HG03558 (cell line): ENCODE results near the gene CRISPLD2.

Experiments used
- ATAC-seq: cut with Tn5 transposase; IDR thresholded peaks from one replicate; pipeline ENCODE4 v1.9.1; 2021; ENCODE audit warnings: moderate number of reproducible peaks; ENCODE audit not compliant: unreplicated experiment; ENCODE audit errors: extremely low read depth

CRISPLD2 gene

DNA sequence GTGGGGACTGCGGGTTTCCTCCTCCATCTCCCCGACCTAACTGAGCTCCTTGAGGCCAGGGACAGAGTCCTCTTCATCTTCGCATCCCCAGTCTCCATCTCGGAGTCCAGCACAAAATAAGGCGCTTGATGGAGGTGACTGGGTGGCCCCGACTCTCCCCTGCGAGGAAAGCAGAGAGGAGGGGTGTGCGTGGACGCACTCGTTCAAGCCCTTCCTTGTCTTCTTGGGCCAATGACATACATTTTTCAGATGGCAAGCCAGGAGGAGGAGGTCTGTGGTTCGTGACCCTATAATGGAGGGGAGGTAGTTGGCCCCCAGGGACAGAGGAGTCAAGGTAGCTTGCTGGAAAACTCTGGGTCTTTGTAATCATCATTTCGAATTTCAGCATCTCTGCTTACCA is 17.2 kb downstream of the CRISPLD2 start:
- ATAC-seq, result no peak

DNA sequence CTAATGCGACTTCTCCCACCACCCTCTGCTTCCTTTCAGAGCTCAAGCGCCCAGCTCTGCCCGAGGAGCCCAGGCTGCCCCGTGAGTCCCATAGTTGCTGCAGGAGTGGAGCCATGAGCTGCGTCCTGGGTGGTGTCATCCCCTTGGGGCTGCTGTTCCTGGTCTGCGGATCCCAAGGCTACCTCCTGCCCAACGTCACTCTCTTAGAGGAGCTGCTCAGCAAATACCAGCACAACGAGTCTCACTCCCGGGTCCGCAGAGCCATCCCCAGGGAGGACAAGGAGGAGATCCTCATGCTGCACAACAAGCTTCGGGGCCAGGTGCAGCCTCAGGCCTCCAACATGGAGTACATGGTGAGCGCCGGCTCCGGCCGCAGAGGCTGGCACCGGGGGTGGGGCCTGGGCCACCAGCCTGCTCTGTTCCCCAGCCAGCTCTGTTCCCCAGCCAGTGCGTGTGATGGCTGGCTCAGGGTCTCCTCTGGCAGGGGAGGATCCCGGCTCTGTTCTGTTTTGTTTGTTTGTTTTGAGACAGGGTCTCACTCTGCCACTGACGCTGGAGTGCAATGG is 18.7 kb downstream of the CRISPLD2 start:
- no peak for ATAC-seq

DNA sequence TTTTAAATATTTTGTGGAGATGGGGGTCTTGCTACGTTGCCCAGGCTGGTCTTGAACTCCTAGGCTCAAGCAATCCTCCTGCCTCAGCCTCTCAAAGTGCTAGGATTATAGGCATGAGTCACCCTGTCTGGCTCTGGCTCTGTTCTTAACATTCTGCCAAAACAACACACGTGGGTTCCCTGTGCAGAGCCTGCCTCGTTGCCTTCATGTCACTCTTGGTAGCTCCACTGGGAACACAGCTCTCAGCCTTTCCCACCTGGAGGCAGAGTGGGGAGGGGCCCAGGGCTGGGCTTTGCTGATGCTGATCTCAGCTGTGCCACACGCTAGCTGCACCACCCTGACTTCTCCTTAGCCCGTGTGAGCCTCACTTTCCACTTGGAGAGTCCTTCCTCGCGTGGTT is 19.3 kb downstream of the CRISPLD2 start:
- no peak for ATAC-seq

DNA sequence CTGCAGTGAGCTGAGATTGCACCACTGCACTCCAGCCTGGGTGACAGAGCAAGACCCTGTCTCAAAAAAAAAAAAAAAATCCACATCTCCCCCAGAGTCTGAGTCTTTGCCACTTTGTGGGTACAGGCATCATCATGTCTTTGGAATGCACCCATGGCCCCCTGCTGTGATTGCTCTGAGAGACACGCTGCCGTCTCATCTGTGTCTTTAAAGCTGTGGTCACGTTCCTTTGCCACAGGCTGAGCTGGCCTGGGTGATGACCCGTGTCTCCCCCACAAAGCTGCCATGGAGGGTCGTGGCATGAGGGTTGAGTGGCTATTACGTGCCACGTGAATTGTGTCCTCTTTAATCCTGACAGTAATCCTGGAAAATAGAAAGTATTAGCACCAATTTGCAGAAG is 20.2 kb downstream of the CRISPLD2 start:
- no peak for ATAC-seq

DNA sequence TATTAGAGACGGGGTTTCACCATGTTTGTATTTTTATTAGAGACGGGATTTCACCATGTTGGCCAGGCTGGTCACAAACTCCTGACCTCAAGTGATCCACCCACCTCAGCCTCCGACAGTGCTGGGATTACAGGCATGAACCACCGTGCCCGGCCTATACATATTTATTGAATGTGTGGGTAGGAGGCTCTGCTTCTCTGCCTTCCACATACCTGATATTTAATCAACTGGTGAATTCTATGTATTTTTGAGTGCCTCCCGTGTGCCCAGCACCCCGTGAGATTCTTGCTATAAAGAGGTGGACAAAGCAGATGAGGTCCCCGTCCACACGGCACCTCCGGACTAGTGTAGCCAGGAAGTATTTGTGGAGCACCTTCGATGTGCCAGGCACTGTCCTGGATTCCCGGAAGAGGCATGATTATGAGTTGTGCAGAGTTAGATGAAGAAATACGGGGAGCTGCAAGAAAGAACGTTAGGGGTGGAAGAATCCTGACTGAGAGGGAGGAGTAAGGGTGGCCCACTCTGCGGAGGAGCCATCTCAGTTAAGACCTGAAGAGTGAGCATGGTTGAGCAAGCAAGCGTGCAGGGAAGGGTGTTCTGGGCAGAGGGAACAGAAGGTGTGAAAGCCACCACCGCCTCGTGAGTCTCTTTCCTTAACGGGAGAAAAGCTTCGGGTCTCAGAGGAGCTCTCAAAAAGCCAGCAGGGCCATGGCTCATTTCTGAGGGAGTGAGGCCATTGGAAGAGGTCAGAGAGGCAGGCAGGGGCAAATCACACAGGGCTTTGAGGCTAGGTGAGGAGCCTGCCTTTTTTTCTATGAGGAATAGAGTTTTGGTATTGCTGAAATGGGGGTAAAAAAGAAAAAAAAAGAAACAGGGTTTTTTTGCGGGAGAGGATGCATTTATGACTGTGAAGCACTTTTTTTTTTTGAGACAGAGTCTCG is 21.2 kb downstream of the CRISPLD2 start:
- ATAC-seq, result no peak

DNA sequence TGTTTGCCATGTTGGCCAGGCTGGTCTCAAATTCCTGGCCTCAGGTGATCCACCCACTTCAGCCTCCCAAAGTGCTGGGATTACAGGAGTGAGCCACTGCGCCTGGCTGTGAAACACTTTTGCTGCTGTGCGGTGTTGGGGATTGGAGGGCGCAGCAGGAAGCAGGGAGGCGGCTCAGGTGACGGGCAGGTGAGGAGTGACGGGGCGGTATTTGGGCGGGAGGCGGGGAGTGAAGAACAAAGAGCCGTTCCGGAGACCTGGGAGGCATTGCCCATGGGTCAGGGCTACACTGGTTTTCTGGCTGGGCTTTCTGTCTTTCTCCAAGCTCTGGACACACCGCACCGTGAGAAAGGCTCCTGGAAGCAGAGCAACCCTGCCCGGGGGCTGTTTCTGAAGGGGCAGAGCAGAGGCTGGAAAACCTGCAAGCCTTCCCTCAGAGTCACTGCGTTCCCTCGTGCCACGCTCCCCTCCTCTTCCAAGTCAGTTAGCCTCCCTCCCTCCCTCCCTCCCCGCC is 22.1 kb downstream of the CRISPLD2 start:
- no peak for ATAC-seq

DNA sequence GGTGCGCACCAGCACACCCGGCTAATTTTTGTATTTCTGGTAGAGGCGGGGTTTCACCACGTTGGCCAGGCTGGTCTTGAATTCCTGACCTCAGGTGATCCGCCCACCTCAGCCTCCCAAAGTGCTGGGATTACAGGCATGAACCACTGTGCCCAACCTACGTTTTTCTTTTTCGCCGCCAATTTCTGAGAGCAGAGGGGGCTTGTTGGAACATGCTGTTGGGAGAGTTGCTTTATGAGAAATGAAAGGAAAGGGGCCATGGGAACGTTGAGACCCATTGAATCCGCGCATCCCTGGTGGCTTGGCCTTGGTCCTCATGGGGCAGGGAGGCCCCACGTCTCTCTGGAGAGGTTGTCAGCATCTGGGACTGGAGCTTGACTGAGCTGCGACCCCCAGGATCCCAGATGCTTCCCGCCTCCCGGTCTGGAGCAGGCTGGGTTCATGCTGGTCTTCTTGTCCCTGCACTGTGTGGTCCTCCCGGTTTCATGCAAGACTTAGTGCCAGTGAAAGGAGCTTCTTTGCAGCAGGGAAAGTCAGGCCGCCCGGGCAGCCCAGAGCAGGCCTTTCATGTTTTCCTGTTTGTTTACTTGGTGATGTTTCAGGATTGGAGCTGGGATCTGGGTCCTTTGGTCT is 22.8 kb downstream of the CRISPLD2 start:
- no peak for ATAC-seq

DNA sequence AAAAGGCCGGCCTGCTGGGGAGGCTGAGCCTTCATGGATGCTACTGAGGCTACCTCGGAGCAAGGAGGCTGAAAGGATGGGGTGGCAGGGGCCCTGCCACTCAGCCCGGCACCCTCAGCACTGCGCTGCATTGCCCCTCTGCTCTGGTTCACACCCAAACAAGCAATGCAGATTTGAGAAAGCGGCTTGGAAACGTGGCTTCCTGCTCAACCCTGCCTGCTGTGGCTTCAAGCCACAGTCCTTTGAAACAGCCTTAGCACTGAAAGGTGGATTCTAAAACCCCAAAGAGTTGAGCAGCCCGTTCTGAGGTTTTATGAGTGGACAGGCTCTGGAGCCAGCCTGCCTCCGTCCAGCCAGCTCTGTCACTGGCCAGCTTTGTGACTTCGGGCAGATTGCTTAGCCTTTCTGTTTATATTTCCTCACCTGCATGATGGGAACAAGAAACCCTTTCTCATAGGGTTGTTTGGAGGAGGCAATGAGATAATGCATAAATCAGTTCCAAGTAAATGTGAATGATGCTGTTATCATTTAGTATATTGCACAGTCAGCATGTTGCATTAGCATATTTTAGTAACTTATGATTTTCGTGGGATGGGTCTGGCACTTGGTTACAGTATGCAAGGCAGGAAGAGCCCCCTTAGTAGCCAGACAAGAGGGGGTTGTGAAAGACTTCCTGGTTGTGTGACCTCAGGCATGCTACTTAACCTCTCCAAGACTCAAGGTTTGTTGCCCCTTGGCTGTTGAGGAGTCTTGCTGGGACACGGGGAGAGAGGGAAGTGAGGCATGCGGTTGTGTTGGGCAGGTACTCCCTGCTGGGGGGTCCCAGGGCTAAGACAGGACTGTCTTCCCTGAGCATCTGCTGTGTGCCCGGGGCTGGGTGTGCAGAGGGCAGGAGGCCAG is 23.6 kb downstream of the CRISPLD2 start:
- ATAC-seq, result no peak

DNA sequence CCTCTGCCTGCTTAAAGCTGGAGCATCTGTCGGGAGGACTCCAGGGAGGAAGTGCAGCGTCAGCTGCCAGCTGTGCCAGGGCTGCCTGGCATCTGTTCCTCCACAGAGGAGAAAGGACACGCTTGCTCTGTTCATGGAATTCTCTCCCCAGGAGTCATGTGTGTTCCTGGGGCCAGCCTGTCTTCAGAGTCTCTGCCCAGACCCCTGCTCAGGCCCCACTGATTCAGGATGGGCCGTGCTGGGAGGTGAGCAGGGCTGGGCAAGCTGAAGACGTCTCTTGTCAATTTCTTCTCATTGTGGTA is 24.2 kb downstream of the CRISPLD2 start:
- ATAC-seq, result no peak

DNA sequence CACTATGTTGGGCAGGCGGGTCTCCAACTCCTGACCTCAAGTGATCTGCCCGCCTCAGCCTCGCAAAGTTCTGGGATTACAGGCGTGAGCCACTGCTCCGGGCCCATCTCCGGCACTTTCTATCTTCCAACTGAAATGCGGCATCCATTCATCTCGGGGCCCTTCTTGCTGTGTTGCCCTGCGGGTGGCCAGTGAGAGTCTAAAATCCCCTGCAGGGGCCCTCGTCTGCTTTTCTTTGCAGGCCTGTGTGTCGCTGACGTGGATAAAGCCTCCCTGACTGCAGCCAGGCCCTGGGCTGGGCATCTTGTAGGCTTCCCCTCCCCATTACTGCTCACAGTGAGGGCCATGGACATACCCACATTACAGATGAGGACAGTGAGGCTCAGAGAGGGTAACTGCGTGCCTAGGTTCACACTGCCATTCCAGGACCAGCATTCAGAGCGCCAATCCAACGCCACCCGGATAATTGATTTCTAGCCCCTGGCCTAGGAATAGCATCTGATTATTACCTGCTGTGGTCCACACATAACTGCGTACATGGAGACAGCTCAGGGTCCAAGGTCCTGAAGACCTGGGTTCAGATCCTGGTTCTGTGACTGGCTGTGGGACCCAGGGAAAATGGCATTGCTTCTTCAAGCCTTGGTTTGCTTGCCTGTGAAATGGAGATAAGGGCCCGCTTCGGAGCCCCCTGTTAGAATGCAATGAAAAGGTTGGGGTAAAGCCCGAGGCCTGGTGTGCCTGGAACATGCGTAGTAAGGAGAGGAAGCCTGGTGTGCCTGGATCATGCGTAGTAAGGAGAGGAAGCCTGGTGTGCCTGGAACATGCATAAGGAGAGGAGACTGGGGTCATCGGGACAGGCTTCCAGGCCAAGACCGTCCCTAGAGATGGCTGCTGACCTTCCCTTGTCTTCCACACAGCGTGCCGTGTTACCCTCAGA is 25.0 kb downstream of the CRISPLD2 start:
- ATAC-seq, result no peak

DNA sequence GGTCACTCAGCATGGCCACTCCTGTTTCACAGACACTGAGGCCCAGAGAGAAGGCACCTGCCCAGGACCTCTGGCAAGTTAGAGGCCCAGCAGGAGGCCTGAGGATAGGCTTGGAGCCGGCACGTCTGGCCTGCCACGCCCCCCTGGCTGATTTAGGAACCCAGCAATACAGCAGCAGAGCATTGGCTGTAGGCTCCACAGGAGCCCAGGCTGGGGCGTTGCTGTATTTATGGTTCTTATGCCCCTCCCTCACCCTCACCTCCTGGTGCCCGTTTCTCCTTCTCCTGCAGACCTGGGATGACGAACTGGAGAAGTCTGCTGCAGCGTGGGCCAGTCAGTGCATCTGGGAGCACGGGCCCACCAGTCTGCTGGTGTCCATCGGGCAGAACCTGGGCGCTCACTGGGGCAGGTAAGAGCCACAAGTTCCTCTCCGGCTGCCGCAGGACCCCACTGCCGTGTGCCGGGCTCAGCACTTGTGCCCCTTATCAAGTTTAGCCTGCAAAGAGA is 25.8 kb downstream of the CRISPLD2 start:
- ATAC-seq, result no peak

DNA sequence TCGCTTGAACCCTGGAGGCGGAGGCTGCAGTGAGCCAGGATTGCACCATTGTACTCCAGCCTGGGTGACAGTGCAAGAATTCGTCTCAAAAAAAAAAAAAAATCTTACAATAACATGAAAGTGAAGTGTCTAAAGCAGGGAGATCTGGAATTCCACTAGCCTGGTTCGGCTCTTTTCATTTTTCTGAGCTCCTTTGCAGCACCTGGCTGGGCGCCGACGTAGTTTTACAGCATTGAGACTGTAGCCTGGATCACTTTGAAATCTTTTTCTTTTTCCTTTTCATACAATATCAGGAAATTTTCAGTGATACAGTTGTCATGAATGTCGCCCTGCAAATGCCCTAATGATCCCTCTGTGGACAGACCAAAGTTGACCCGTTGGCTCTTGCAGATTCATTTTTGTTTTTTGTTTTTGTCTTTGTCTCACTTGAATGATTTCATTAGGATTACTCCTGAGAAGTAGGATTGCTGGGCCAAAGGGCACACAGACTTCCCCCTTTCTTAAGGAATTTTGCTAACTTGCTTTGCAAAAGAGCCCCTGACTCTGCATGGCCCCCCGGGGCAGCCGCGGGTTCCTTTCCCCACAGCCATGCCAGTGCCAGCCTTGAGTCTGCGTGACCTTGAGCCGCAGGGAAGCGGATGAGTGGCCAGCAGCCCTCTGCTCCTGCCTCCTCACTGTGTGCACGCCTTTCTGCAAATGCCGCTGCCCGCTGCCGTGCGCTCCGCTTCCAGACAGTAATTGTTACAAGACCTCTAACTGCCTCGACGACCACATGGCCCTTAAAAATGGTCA is 28.0 kb downstream of the CRISPLD2 start:
- no peak for ATAC-seq

DNA sequence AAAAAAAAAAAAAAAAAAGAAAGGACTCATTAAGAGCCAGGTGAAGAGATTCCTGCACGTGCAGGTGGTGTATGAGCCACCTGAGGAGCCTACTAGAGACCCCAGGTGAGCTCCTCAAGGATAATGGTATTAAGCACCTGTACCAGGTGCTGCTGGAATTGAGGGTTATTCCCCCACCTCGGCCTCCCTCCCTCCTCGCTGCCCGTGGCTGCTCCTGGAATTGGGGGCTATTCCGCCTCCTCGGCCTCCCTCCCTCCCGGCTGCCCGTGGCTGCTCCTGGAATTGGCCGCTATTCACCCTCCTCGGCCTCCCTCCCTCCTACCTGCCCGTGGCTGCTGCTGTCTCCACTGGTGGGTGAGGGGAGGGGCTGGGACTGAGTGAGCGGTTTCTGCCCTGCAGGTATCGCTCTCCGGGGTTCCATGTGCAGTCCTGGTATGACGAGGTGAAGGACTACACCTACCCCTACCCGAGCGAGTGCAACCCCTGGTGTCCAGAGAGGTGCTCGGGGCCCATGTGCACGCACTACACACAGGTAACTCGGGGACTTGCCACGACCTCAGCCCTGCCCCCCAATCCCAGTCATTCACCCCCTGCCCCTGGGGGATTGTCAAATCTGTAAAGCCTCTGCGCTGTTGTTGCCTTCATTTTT is 29.3 kb downstream of the CRISPLD2 start:
- no peak for ATAC-seq

DNA sequence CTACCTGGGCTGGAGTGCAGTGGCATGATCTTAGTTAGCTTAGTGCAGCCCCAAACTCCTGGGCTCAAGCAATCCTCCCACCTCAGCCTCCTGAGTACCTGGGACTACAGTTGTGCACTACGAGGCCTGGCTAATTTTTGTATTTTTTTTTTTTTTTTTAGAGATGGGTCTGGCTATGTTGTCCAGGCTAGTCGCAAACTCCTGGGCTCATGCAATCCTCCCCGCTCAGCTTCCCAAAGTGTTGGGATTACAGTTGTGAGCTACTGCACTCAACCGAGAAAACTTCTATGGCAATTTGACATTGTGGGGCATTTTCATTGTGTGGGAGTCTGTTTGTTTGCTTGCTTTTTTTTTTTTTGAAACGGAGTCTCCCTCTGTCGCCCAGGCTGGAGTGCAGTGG is 30.0 kb downstream of the CRISPLD2 start:
- ATAC-seq, result no peak

DNA sequence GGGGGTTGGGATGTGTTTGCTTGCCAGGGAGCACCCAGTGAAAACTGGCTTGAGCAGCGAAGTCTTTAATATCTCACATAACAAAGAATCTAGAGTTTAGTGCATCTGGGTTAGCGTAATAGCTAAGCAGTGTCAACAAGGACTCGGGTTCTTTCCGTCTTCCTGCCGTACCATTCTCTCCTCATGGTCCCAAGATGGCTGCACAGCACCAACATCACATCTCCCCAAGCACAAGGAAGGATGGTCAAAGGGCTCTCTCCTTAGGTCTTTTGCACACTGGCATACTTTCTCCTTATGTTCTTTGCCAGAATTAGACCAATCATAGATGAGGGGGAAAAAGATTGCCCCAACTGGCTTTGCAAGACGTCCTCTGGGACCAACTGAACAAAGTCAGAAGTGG is 30.9 kb downstream of the CRISPLD2 start:
- ATAC-seq, result no peak

DNA sequence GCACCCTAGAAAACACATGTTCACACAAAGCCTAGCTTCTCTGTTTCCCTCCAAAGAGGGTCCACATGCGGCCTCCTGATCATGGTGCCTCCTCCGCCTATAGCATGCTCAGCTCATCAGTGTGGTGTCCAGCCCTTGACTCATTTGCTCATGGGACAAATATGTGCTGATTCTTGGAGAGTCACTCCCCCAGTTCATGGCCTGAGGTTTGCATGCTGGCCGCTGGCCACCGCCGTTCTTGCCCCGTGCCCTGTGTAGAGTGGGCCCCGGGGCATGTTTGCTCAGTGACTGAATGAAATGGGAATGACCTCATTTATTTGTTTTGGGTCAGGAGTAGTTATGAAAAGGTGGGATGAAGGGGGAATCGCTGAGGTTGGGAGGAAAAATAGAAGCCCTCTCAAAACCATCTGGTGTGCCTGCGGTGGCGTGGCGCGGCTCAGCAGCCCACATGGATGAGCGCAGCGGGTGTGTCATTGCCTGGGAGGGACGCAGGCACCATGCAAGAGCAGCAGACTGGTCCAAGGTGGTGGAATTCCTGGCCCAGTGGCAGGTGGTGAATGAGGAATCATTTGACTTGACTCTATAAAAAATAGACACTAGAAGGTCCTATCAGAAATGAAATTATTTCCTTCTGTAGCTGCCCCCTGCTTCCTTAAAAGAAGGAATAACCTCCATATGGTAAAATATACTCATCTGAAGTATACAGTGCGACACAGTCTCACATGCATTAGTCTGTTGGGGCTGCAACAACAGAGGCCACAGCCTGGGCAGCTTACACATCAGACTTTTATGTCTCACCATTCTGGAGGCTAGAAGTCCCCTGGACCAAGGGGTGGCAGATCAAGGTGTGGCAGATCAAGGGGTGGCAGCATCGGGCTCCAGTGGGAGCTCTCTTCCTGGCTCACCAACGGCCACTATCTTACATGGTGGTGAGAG is 31.7 kb downstream of the CRISPLD2 start:
- no peak for ATAC-seq

DNA sequence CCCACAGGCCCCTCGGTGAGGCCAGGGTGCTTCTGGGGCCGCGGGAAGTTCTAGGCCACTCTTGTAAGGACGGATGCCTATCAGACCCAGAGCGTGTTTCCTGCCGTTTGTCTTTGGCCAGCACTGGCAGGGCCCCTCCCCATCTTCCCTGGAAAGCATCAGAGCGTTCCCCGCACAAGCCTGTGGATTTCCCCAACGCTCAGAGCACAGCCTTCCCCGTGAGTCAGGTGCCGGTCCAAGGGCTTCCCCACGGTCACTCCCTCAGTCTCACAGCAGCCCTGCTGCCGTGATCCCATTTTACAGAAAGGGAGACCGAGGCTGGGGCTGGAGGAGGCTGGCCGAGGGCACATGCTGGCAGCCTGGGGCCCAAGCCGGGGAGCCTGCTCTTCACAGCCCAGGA is 33.7 kb downstream of the CRISPLD2 start:
- ATAC-seq, result no peak
